T-cell (primary cell): ENCODE measurements around the gene OVCH2. TPM values are rescaled to one million over a fixed set of nuclear protein-coding genes. Genes with fewer than 3 reads are reported as not detected.

ENCODE experiments used
- ATAC-seq, 4 experiments: fragments of 200-7000 bp in 3 of 4; fragments of 150-1000 bp in 1 of 4; cut with Tn5 transposase; replicated peaks in 1 of 4; 1 replicate in 3 of 4; 2 replicates in 1 of 4; pipeline ENCODE4 v1.10.0; 2021; ENCODE audit warnings: moderate library complexity in 3 of 4, mild to moderate bottlenecking in 2 of 4, moderate number of reproducible peaks in 1 of 4
- CTCF ChIA-PET, 2 donors: fragments of 300-600 bp; sonication (Branson Sonifier 250); formaldehyde crosslinking; loops; one replicate each; lab custom pipeline; 2022; ENCODE audit warnings: antibody characterized with exemption in 2 of 2; lab: Charles Lee
- POLR2A ChIA-PET, 2 donors: fragments of 300-600 bp; sonication (Branson Sonifier 250); formaldehyde crosslinking; loops; one replicate each; lab custom pipeline; 2022; ENCODE audit warnings: antibody characterized with exemption in 2 of 2; lab: Charles Lee
- DNase-seq, 35 experiments: peaks; one replicate each; pipeline versions ENCODE4 v3.0.0 to v3.0.0-alpha.2; 2013 to 2023
- H3K27ac ChIP-seq: one replicate; pipeline ENCODE4 v1.5.1; 2013; ENCODE audit warnings: low read length
- H3K27me3 ChIP-seq, 2 experiments: replicated peaks in 1 of 2; 1 replicate in 1 of 2; 2 replicates in 1 of 2; pipeline versions ENCODE4 v1.6.1 to v1.7.0; 2013; ENCODE audit warnings: low read length in 1 of 2, mixed read lengths in 1 of 2; ENCODE audit not compliant: control insufficient read depth in 2 of 2, insufficient read depth in 2 of 2; ENCODE audit errors: extremely low read depth in 1 of 2
- H3K36me3 ChIP-seq, 2 donors: 1 replicate in 1 of 2; 2 replicates in 1 of 2; pipeline versions ENCODE4 v1.6.1 to v1.7.0; 2013; ENCODE audit warnings: low read length in 1 of 2; ENCODE audit not compliant: control insufficient read depth in 2 of 2, insufficient read depth in 1 of 2; ENCODE audit errors: extremely low read depth in 1 of 2
- H3K4me1 ChIP-seq, 2 experiments: 1 replicate in 1 of 2; 2 replicates in 1 of 2; pipeline versions ENCODE4 v1.6.1 to v1.7.0; 2013; ENCODE audit warnings: low read length in 2 of 2, mixed read lengths in 1 of 2; ENCODE audit not compliant: insufficient read depth in 2 of 2, control insufficient read depth in 1 of 2; ENCODE audit errors: extremely low read depth in 1 of 2
- H3K4me3 ChIP-seq, 2 donors: 1 replicate in 1 of 2; 2 replicates in 1 of 2; pipeline versions ENCODE4 v1.5.1 to v1.7.0; 2013; ENCODE audit warnings: mild to moderate bottlenecking in 2 of 2, low read length in 1 of 2, moderate library complexity in 1 of 2; ENCODE audit not compliant: control insufficient read depth in 1 of 2; ENCODE audit errors: extremely low read depth in 1 of 2
- H3K9me3 ChIP-seq: 2 replicates; pipeline ENCODE4 v1.7.0; 2013
- H3K27ac Mint-ChIP-seq, 2 donors: one replicate each; pipeline ENCODE4 v1.8.0; 2020 to 2021; ENCODE audit warnings: mild to moderate bottlenecking in 2 of 2, mixed read lengths in 2 of 2
- H3K27me3 Mint-ChIP-seq, 2 donors: one replicate each; pipeline ENCODE4 v1.8.0; 2021 to 2022; ENCODE audit warnings: mixed read lengths in 2 of 2
- H3K36me3 Mint-ChIP-seq: one replicate; pipeline ENCODE4 v1.8.0; 2021; ENCODE audit warnings: mixed read lengths
- H3K4me1 Mint-ChIP-seq, 3 donors: one replicate each; pipeline ENCODE4 v1.8.0; 2020 to 2022; ENCODE audit warnings: mixed read lengths in 3 of 3, mild to moderate bottlenecking in 1 of 3
- H3K4me3 Mint-ChIP-seq, 3 donors: one replicate each; pipeline ENCODE4 v1.8.0; 2020 to 2022; ENCODE audit warnings: mild to moderate bottlenecking in 3 of 3, mixed read lengths in 3 of 3, moderate library complexity in 3 of 3
- H3K9me3 Mint-ChIP-seq, 3 donors: one replicate each; pipeline ENCODE4 v1.8.0; 2020 to 2022; ENCODE audit warnings: mixed read lengths in 3 of 3
- WGBS: methylation state at CpG from one replicate; pipeline ENCODE4 v1.1.5; 2013; ENCODE audit warnings: missing lambda C conversion rate; ENCODE audit not compliant: insufficient coverage; 5-methylcytosine and 5-hydroxymethylcytosine counted together
- total RNA-seq, 35 experiments: library from RNA in 6 of 35; stranded (reverse) in 6 of 35; fragments of 120-200 nt in 1 of 35; gene quantifications; one replicate each; pipeline versions ENCODE4 v1.2.1 to v1.2.4 and lab custom pipeline; 2013 to 2026

The OVCH2 gene
- total RNA-seq, 5 donors from 2014 or later (not counting 1 experiment from before 2014, with no cell fraction given), result not detected

DNA sequence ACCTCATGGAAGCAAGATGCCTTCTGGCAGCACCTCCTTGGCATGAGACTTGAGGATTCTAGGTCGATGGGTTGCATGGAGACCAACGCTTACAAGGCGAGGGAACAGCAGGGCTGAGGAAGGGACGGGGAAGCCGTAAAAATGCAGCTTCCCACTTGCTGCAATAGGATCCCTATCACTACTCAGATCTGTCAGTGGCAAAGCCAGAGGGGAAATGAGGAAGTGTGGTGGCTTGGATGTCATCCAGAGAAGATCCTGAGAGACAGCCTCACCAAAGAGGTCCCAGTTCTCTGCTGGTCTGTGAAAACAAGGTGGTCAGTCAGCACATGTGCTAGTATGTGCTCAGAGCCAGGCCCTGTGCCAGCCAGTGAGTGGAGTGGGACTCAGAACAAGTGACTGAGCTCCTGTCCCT is 55.1 kb downstream of the OVCH2 start:
- Mint-ChIP-seq H3K27me3 (no peaks in the 10 kb centered on the region), H3K4me1 (no peaks in the 10 kb centered on the region), H3K4me3 (no peak overlapping the region), H3K27ac (no peak overlapping the region), H3K9me3 (no peaks in the 10 kb centered on the region), H3K36me3 (peaks cover 50% of the 10 kb centered on the region)
- Histone ChIP-seq H3K4me1 (no peaks in the 10 kb centered on the region), H3K4me3 (no peak overlapping the region), H3K27ac (no peak overlapping the region), H3K27me3 (peaks cover 0 to 3% of the 10 kb centered on the region in 2 experiments), H3K36me3 (peaks cover 14 to 52% of the 10 kb centered on the region in 2 donors), H3K9me3 (no peaks in the 10 kb centered on the region)
- ChIA-PET POLR2A (no interaction called here), CTCF (no interaction called here)
- WGBS, result no CpG with 5 or more reads among the region's 5 CpGs
- ATAC-seq (no peak), DNase-seq (no peak)

DNA sequence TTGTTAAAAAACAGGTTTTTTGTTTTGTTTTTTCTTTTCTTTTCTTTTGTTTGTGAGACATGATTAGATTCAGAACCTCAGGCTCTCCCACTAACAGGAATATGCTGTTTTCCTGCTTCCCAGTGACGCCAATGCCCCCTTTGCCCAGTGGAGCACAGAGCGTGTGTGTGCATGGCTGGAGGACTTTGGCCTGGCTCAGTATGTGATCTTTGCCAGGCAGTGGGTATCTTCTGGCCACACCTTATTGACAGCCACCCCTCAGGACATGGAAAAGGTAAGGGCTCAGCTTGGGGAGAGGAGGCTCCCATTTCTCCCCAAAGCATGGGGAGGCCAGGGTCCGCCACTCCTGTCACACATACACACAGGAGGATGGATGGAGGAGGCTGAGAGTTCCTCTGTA is 58.0 kb downstream of the OVCH2 start:
- Histone ChIP-seq H3K4me1 (no peaks in the 10 kb centered on the region), H3K27ac (no peak overlapping the region), H3K27me3 (peaks cover 0 to 3% of the 10 kb centered on the region in 2 experiments), H3K9me3 (no peaks in the 10 kb centered on the region), H3K4me3 (no peak overlapping the region), H3K36me3 (peaks cover 7 to 47% of the 10 kb centered on the region in 2 donors)
- no peaks in the 10 kb centered on the region for H3K27me3 Mint-ChIP-seq
- ChIA-PET POLR2A (interaction anchor here in 1 of 2 donors (0.6 kb wide), 1 partner anchor 503 kb away, joined by 3 read pairs; no protein-coding TSS in a partner anchor), CTCF (no interaction called here)
- no peaks in the 10 kb centered on the region for H3K4me1 Mint-ChIP-seq
- WGBS, result no CpG with 5 or more reads among the region's 3 CpGs
- H3K4me3 Mint-ChIP-seq, result no peak overlapping the region
- peaks cover 46% of the 10 kb centered on the region for H3K36me3 Mint-ChIP-seq
- no peak overlapping the region for H3K27ac Mint-ChIP-seq
- no peak for ATAC-seq
- no peak for DNase-seq
- H3K9me3 Mint-ChIP-seq, result no peaks in the 10 kb centered on the region

DNA sequence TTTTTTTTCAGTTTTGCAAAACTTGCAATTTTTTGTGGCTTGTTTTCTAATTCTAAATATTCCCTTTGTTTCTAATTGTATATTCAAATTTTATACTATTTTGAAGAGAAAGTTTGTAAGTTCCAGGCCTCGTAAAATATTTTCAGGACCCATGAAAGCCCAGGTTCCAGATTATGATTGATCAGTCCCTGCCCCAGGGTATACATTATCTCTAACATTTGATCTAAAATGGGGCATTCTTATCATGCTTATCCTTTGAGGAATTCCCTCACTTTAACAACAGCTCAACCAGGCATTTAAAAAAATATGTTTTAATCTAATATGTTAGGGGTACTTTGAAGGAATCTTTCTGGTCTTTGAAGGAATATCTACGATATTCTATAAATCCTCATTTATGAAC is 59.4 kb downstream of the OVCH2 start:
- no peaks in the 10 kb centered on the region for H3K9me3 ChIP-seq
- Mint-ChIP-seq H3K27me3 (no peaks in the 10 kb centered on the region), H3K4me3 (no peak overlapping the region), H3K4me1 (no peaks in the 10 kb centered on the region), H3K27ac (no peak overlapping the region), H3K36me3 (peaks cover 39% of the 10 kb centered on the region), H3K9me3 (no peaks in the 10 kb centered on the region)
- H3K27ac ChIP-seq, result no peak overlapping the region
- ChIA-PET POLR2A (no interaction called here), CTCF (no interaction called here)
- ATAC-seq (no peak), DNase-seq (no peak)
- H3K4me1 ChIP-seq, result no peaks in the 10 kb centered on the region
- H3K4me3 ChIP-seq, result no peak overlapping the region
- H3K36me3 ChIP-seq, result peaks cover 11 to 47% of the 10 kb centered on the region in 2 donors
- H3K27me3 ChIP-seq, result peaks cover 0 to 3% of the 10 kb centered on the region in 2 experiments
- no CpG with 5 or more reads among the region's 2 CpGs for WGBS

DNA sequence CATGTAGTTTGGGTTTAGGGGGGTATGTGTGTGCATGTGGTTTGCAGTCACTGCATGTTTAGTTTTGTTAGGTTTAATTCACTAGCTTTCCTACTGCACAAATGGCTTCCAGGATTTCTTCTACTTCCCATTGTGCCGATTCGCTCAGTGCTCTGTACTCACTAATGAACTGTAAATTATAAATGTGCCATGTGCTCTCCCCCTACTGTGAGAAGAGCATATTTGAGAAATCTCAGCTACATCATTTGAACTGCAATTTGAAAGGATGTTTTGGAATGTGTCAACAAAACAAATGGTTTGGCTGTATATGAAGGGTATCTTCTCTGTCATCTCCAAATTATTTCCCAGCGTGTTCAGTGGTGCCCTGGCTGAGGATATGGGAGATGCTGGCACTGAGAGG is 61.1 kb downstream of the OVCH2 start:
- CTCF ChIA-PET, result no interaction called here

DNA sequence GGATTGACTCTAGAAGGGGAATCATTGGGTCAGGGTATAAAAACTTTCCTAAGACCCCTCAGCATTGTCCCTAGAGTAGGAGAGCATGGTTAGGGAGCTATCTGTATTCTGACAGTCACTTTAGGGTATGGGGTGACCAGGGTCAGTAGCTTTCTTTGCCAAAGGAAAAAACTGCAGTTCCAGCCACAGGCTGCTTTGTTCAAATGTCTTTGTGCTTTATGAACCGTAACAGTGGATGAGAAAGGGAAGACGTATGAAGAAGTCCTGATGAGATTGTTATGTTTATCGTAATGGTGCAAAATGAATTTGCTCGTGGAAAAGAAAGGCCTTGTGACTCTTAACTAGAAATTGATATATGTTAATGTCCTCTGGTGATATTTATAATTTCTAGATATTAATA is 63.0 kb downstream of the OVCH2 start:
- H3K4me3 ChIP-seq, result no peak overlapping the region
- WGBS, result 93% methylated on average over 2 of the region's 4 CpGs

More for the DNA sequence above, 61.1 kb downstream of the OVCH2 start:
- Mint-ChIP-seq H3K4me3 (no peak overlapping the region), H3K27ac (no peak overlapping the region), H3K36me3 (peaks cover 39% of the 10 kb centered on the region), H3K9me3 (no peaks in the 10 kb centered on the region), H3K27me3 (no peaks in the 10 kb centered on the region), H3K4me1 (no peaks in the 10 kb centered on the region)
- Histone ChIP-seq H3K4me1 (no peaks in the 10 kb centered on the region), H3K36me3 (peaks cover 6 to 46% of the 10 kb centered on the region in 2 donors), H3K4me3 (no peak overlapping the region), H3K27me3 (no peaks in the 10 kb centered on the region), H3K9me3 (no peaks in the 10 kb centered on the region), H3K27ac (no peak overlapping the region)
- DNase-seq, result no peak
- 50% methylated on average over 1 of the region's 3 CpGs for WGBS
- POLR2A ChIA-PET, result interaction anchor here in 1 of 2 donors (0.6 kb wide), 1 partner anchor 83 kb away, joined by 4 read pairs; no protein-coding TSS in a partner anchor
- no peak for ATAC-seq

GRCh38 chr11:7642747-7643146 is 63.5 kb downstream of the OVCH2 start:
- no peaks in the 10 kb centered on the region for H3K27me3 ChIP-seq
- no peaks in the 10 kb centered on the region for H3K27me3 Mint-ChIP-seq
- H3K9me3 Mint-ChIP-seq, result no peaks in the 10 kb centered on the region
- no peaks in the 10 kb centered on the region for H3K4me1 ChIP-seq
- POLR2A ChIA-PET, result no interaction called here
- peaks cover 36% of the 10 kb centered on the region for H3K36me3 Mint-ChIP-seq
- 67% methylated on average over 1 of the region's 4 CpGs for WGBS
- ATAC-seq (no peak), DNase-seq (no peak)
- no peak overlapping the region for H3K4me3 ChIP-seq
- peaks cover 11 to 49% of the 10 kb centered on the region in 2 donors for H3K36me3 ChIP-seq
- CTCF ChIA-PET, result interaction anchor here in 1 of 2 donors (0.6 kb wide), 1 partner anchor 61 kb away, joined by 3 read pairs; no protein-coding TSS in a partner anchor
- H3K27ac Mint-ChIP-seq, result no peak overlapping the region
- H3K27ac ChIP-seq, result no peak overlapping the region
- no peaks in the 10 kb centered on the region for H3K9me3 ChIP-seq
- no peaks in the 10 kb centered on the region for H3K4me1 Mint-ChIP-seq
- no peak overlapping the region for H3K4me3 Mint-ChIP-seq

More for the DNA sequence above, 63.0 kb downstream of the OVCH2 start:
- Histone ChIP-seq H3K9me3 (no peaks in the 10 kb centered on the region), H3K27ac (no peak overlapping the region), H3K36me3 (peaks cover 11 to 49% of the 10 kb centered on the region in 2 donors), H3K27me3 (no peaks in the 10 kb centered on the region), H3K4me1 (no peaks in the 10 kb centered on the region)
- no peak overlapping the region for H3K27ac Mint-ChIP-seq
- CTCF ChIA-PET, result interaction anchor here in 1 of 2 donors (0.6 kb wide), 1 partner anchor 61 kb away, joined by 3 read pairs; no protein-coding TSS in a partner anchor
- H3K27me3 Mint-ChIP-seq, result no peaks in the 10 kb centered on the region
- no peak overlapping the region for H3K4me3 Mint-ChIP-seq
- peaks cover 31% of the 10 kb centered on the region for H3K36me3 Mint-ChIP-seq
- no peaks in the 10 kb centered on the region for H3K4me1 Mint-ChIP-seq
- DNase-seq, result no peak
- H3K9me3 Mint-ChIP-seq, result no peaks in the 10 kb centered on the region
- POLR2A ChIA-PET, result no interaction called here
- no peak for ATAC-seq
